ENCODE measurements around the gene CBX2.

Gene CBX2

GRCh38 chr17:79824893-79825579 lies 47.1 kb downstream of the CBX2 start:
- TF ChIP-seq OSR1 (CRISPR knock-in tag; IDR thresholded peaks at IDR 0.05) (no peak), SNAI2 (CRISPR knock-in tag; IDR thresholded peaks at IDR 0.05) (no peak), ZFP30 (CRISPR knock-in tag; IDR thresholded peaks at IDR 0.05) (no peak), ESRRG (CRISPR knock-in tag; IDR thresholded peaks at IDR 0.05) (no peak), TCF4 (CRISPR knock-in tag; IDR thresholded peaks at IDR 0.05; ENCODE audit: borderline replicate concordance) (no peak), CSDC2 (CRISPR knock-in tag; IDR thresholded peaks at IDR 0.05) (no peak), CREB5 (CRISPR knock-in tag; IDR thresholded peaks at IDR 0.05; ENCODE audit: low read depth) (no peak), BACH2 (CRISPR knock-in tag; IDR thresholded peaks at IDR 0.05; ENCODE audit: borderline replicate concordance) (no peak), ZFP3 (CRISPR knock-in tag; IDR thresholded peaks at IDR 0.05) (no peak), PATZ1 (CRISPR knock-in tag; IDR thresholded peaks at IDR 0.05; ENCODE audit: borderline replicate concordance) (no peak), POU6F1 (CRISPR knock-in tag; IDR thresholded peaks at IDR 0.05; ENCODE audit: borderline replicate concordance, low read depth) (no peak), ARNTL (CRISPR knock-in tag; IDR thresholded peaks at IDR 0.05; ENCODE audit: borderline replicate concordance, low read depth) (no peak)
- ATAC-seq = no peak

GRCh38 chr17:79825580-79825921 lies 47.6 kb downstream of the CBX2 start:
- ATAC-seq = no peak
- TF ChIP-seq BACH2 (CRISPR knock-in tag; IDR thresholded peaks at IDR 0.05; ENCODE audit: borderline replicate concordance) = no peak
- TF ChIP-seq ESRRG (CRISPR knock-in tag; IDR thresholded peaks at IDR 0.05) = no peak
- no peak for TF ChIP-seq ZNF8 (CRISPR knock-in tag; IDR thresholded peaks at IDR 0.05)
- no peak for TF ChIP-seq TCF4 (CRISPR knock-in tag; IDR thresholded peaks at IDR 0.05; ENCODE audit: borderline replicate concordance)
- no peak for TF ChIP-seq PPARA (CRISPR knock-in tag; IDR thresholded peaks at IDR 0.05; ENCODE audit: borderline replicate concordance)
- no peak for TF ChIP-seq CSDC2 (CRISPR knock-in tag; IDR thresholded peaks at IDR 0.05)
- TF ChIP-seq TOX (CRISPR knock-in tag; IDR thresholded peaks at IDR 0.05; ENCODE audit: borderline replicate concordance) = no peak
- TF ChIP-seq GLIS3 (CRISPR knock-in tag; IDR thresholded peaks at IDR 0.05) = no peak
- TF ChIP-seq ZC3H10 (CRISPR knock-in tag; IDR thresholded peaks at IDR 0.05) = no peak
- TF ChIP-seq ISL1 (CRISPR knock-in tag; IDR thresholded peaks at IDR 0.05) = no peak
- no peak for TF ChIP-seq ZFP30 (CRISPR knock-in tag; IDR thresholded peaks at IDR 0.05)
- TF ChIP-seq ZNF70 (CRISPR knock-in tag; IDR thresholded peaks at IDR 0.05) = no peak
- no peak for TF ChIP-seq ARNTL (CRISPR knock-in tag; IDR thresholded peaks at IDR 0.05; ENCODE audit: borderline replicate concordance, low read depth)

DNA sequence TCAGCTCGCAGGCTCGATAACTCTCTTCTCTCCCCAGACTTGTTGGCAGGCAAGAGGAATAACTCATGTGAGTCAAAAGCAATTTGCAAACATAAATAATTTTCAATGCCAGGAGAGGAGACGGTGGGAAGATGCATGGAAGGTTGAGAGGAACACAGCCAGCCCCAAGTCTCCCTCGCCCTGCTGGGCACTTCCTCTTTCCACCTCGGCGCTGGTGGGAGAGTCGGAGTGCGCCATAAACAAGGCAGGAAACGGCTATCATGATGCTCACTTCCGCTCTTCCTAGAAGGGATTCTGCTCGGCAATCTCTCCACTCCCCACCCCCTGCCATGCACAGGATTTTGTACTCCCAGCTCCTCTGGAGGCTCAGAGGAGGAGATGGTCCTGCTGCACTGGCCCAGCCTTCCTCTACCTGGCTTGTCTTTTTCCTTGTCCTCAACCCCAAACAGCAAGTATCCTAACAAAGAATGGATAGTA lies 48.3 kb downstream of the CBX2 start:
- TF ChIP-seq ZFP30 (CRISPR knock-in tag; IDR thresholded peaks at IDR 0.05) (no peak), OSR1 (CRISPR knock-in tag; IDR thresholded peaks at IDR 0.05) (no peak)
- ATAC-seq = no peak

DNA sequence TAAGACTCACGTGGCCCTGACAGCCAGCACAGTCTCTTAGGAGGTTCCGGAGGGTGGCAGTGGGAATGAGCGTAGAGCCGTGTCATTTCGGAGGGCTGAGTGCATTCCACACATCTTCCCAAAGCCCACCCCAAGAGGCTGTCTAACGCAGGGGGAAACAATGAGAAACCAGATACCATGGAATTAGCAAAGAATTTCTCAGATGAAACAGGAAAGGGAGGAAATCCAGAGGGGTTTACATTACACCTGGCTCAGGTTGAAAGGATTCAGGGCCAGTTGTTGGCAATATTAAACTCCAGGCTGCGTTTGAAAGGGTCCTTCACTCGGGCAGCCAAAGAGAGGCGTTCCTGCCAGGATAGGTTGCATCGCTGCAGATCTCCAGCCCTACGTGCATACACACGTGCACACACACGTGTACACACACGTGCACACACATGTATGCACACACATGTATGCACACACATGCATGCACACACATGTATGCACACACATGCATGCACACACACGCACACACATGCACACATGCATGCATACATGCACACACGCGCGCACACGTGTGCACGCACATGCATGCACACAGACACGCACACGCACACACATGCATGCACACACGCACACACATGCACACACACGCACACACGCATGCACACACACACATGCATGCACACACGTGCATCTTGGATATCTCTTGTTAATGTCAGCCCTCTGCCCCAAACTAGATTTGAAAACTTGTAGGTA lies 49.1 kb downstream of the CBX2 start:
- TF ChIP-seq SNAI2 (CRISPR knock-in tag; IDR thresholded peaks at IDR 0.05) (no peak), ZFP3 (CRISPR knock-in tag; IDR thresholded peaks at IDR 0.05) (no peak), ISL1 (CRISPR knock-in tag; IDR thresholded peaks at IDR 0.05) (no peak), RARB (CRISPR knock-in tag; IDR thresholded peaks at IDR 0.05) (no peak)
- ATAC-seq = no peak

- TF ChIP-seq BACH2 (CRISPR knock-in tag; IDR thresholded peaks at IDR 0.05; ENCODE audit: borderline replicate concordance) (no peak), OSR1 (CRISPR knock-in tag; IDR thresholded peaks at IDR 0.05) (no peak), ZFP30 (CRISPR knock-in tag; IDR thresholded peaks at IDR 0.05) (no peak), TCF4 (CRISPR knock-in tag; IDR thresholded peaks at IDR 0.05; ENCODE audit: borderline replicate concordance) (peak; percentile 30; the same call in 1 of the 2 replicates)
- no peak for ATAC-seq
These were observed 51.1 kb downstream of the CBX2 start for GRCh38 chr17:79829004-79829403.
